H9 (cell line): Measurements from ENCODE around the gene CCDC192. TPM values are rescaled to one million over a fixed set of nuclear protein-coding genes. Genes with fewer than 3 reads are reported as not detected.

Experiments
- DNase-seq: peaks from one replicate; pipeline ENCODE4 v3.0.0-alpha.2; 2017
- H2AFZ ChIP-seq: one replicate; pipeline ENCODE4 v1.6.1; 2013; ENCODE audit warnings: mild to moderate bottlenecking, low read length, control low read depth, moderate library complexity
- H2AK5ac ChIP-seq: 2 replicates; pipeline ENCODE4 v1.6.1; 2013; ENCODE audit warnings: low read length, control low read depth, mixed read lengths; ENCODE audit not compliant: insufficient read length
- H2BK120ac ChIP-seq: one replicate; pipeline ENCODE4 v1.6.1; 2013; ENCODE audit warnings: low read depth, mild to moderate bottlenecking, low read length, control low read depth, inconsistent platforms; ENCODE audit not compliant: poor library complexity, severe bottlenecking
- H2BK12ac ChIP-seq: 2 replicates; pipeline ENCODE4 v1.6.1; 2013; ENCODE audit warnings: low read length, control low read depth, mixed read lengths, low read depth; ENCODE audit not compliant: insufficient read length
- H2BK15ac ChIP-seq: 2 replicates; pipeline ENCODE4 v1.6.1; 2013; ENCODE audit warnings: low read depth, low read length, control low read depth
- H2BK20ac ChIP-seq: one replicate; pipeline ENCODE4 v1.6.1; 2013; ENCODE audit warnings: low read depth, mild to moderate bottlenecking, low read length, control low read depth, inconsistent platforms; ENCODE audit not compliant: poor library complexity, severe bottlenecking
- H2BK5ac ChIP-seq: 2 replicates; pipeline ENCODE4 v1.6.1; 2013; ENCODE audit warnings: low read length, control low read depth, mixed read lengths; ENCODE audit not compliant: insufficient read length
- H3K14ac ChIP-seq: 2 replicates; pipeline ENCODE4 v1.6.1; 2013; ENCODE audit warnings: low read length, control low read depth; ENCODE audit not compliant: insufficient read depth
- H3K18ac ChIP-seq: 2 replicates; pipeline ENCODE4 v1.6.1; 2013; ENCODE audit warnings: low read depth, mild to moderate bottlenecking, mixed read lengths, low read length, control low read depth; ENCODE audit not compliant: insufficient read length
- H3K23ac ChIP-seq: 2 replicates; pipeline ENCODE4 v1.6.1; 2013; ENCODE audit warnings: low read length, control low read depth, mixed read lengths, low read depth; ENCODE audit not compliant: insufficient read length
- H3K23me2 ChIP-seq: 2 replicates; pipeline ENCODE4 v1.6.1; 2013; ENCODE audit warnings: low read depth, mild to moderate bottlenecking, mixed read lengths, low read length, control low read depth; ENCODE audit not compliant: insufficient read length, poor library complexity, severe bottlenecking
- H3K27ac ChIP-seq: 2 replicates; pipeline ENCODE4 v1.5.1; 2013; ENCODE audit warnings: low read length, control low read depth, mixed read lengths, low read depth; ENCODE audit not compliant: insufficient read length
- H3K27me3 ChIP-seq: 2 replicates; pipeline ENCODE4 v1.6.1; 2013; ENCODE audit warnings: low read length, control low read depth, inconsistent platforms; ENCODE audit not compliant: insufficient read depth
- H3K4ac ChIP-seq: 2 replicates; pipeline ENCODE4 v1.6.1; 2013; ENCODE audit warnings: low read depth, mild to moderate bottlenecking, control low read depth, inconsistent platforms, low read length, moderate library complexity
- H3K4me1 ChIP-seq: 2 replicates; pipeline ENCODE4 v1.6.1; 2013; ENCODE audit warnings: low read length, control low read depth, inconsistent platforms; ENCODE audit not compliant: insufficient read depth
- H3K4me2 ChIP-seq: 2 replicates; pipeline ENCODE4 v1.6.1; 2013; ENCODE audit warnings: low read length, control low read depth, mixed read lengths; ENCODE audit not compliant: insufficient read length, insufficient read depth
- H3K56ac ChIP-seq: 2 replicates; pipeline ENCODE4 v1.6.1; 2013; ENCODE audit warnings: low read depth, mild to moderate bottlenecking, mixed read lengths, low read length, control low read depth; ENCODE audit not compliant: insufficient read length
- H3K79me1 ChIP-seq: 2 replicates; pipeline ENCODE4 v1.6.1; 2013; ENCODE audit warnings: low read depth, mild to moderate bottlenecking, moderate library complexity, low read length, control low read depth, inconsistent platforms; ENCODE audit not compliant: insufficient read depth, poor library complexity, severe bottlenecking
- H3K79me2 ChIP-seq: 2 replicates; pipeline ENCODE4 v1.6.1; 2013; ENCODE audit warnings: low read length, control low read depth, inconsistent platforms; ENCODE audit not compliant: insufficient read depth
- H3K9ac ChIP-seq: 2 replicates; pipeline ENCODE4 v1.6.1; 2013; ENCODE audit warnings: low read length, control low read depth, mixed read lengths; ENCODE audit not compliant: insufficient read length; ENCODE audit errors: extremely low read depth
- H3K9me3 ChIP-seq: one replicate; pipeline ENCODE4 v1.6.1; 2013; ENCODE audit warnings: low read depth, low read length, inconsistent platforms; ENCODE audit not compliant: control insufficient read depth
- H3T11ph ChIP-seq: one replicate; pipeline ENCODE4 v1.6.1; 2013; ENCODE audit warnings: mild to moderate bottlenecking, low read length, control low read depth, inconsistent platforms
- H4K20me1 ChIP-seq: one replicate; pipeline ENCODE4 v1.6.1; 2013; ENCODE audit not compliant: control insufficient read depth, insufficient read length, insufficient read depth
- H4K5ac ChIP-seq: 2 replicates; pipeline ENCODE4 v1.6.1; 2013; ENCODE audit warnings: low read depth, mild to moderate bottlenecking, mixed read lengths, low read length, control low read depth; ENCODE audit not compliant: insufficient read length
- H4K8ac ChIP-seq: replicated peaks from 2 replicates; pipeline ENCODE4 v1.6.1; 2013; ENCODE audit warnings: low read length, control low read depth, mixed read lengths, low read depth; ENCODE audit not compliant: insufficient read length
- H4K91ac ChIP-seq: 2 replicates; pipeline ENCODE4 v1.6.1; 2013; ENCODE audit warnings: low read depth, mild to moderate bottlenecking, moderate library complexity, mixed read lengths, low read length, control low read depth; ENCODE audit not compliant: insufficient read length
- H3K27ac Mint-ChIP-seq, 3 experiments: 2 replicates in 2 of 3; 3 replicates in 1 of 3; pipeline ENCODE4 v1.8.0; 2020 to 2021; ENCODE audit warnings: mixed read lengths in 3 of 3, mild to moderate bottlenecking in 1 of 3, moderate library complexity in 1 of 3
- H3K27me3 Mint-ChIP-seq: 2 replicates; pipeline ENCODE4 v1.8.0; 2021; ENCODE audit warnings: low read depth, mild to moderate bottlenecking, moderate library complexity, mixed read lengths
- H3K36me3 Mint-ChIP-seq, 3 experiments: 2 replicates in 2 of 3; 3 replicates in 1 of 3; pipeline ENCODE4 v1.8.0; 2020 to 2021; ENCODE audit warnings: low read depth in 3 of 3, mixed read lengths in 3 of 3; ENCODE audit not compliant: insufficient read depth in 1 of 3
- H3K4me1 Mint-ChIP-seq, 2 experiments: 2 replicates each; pipeline ENCODE4 v1.8.0; 2020; ENCODE audit warnings: mixed read lengths in 2 of 2
- H3K4me3 Mint-ChIP-seq, 2 experiments: 2 replicates in 1 of 2; 3 replicates in 1 of 2; pipeline ENCODE4 v1.8.0; 2020 to 2021; ENCODE audit warnings: mild to moderate bottlenecking in 2 of 2, mixed read lengths in 2 of 2, moderate library complexity in 1 of 2
- H3K9me3 Mint-ChIP-seq, 2 experiments: 2 replicates in 1 of 2; 3 replicates in 1 of 2; pipeline ENCODE4 v1.8.0; 2020; ENCODE audit warnings: mild to moderate bottlenecking in 2 of 2, mixed read lengths in 2 of 2, moderate library complexity in 1 of 2
- CTCF ChIP-seq: fragments of 200-600 bp; sonication (generic); conservative IDR thresholded peaks from 3 replicates; pipeline ENCODE4 v1.8.0; 2021; ENCODE audit warnings: antibody characterized with exemption, mild to moderate bottlenecking
- WGBS: extraction: QIAGEN DNeasy Blood & Tissue Kit; methylation state at CpG from one replicate; pipeline ENCODE4 v1.1.7; 2013; ENCODE audit warnings: missing lambda C conversion rate, low lambda C conversion rate, mixed read lengths; ENCODE audit not compliant: insufficient read length; ENCODE audit errors: extremely low coverage; 5-methylcytosine and 5-hydroxymethylcytosine counted together
- total RNA-seq: library from RNA; stranded (reverse); gene quantifications from 2 replicates; pipeline ENCODE4 v1.2.1, GENCODE V29; 2021

CCDC192 gene
- total RNA-seq, 1 experiment from 2014 or later, result not detected

GRCh38 chr5:127762412-127762811 is 59.2 kb downstream of the CCDC192 start:
- Histone ChIP-seq H4K8ac (no peak overlapping the region), H3K23ac (no peak overlapping the region), H2BK20ac (no peak overlapping the region), H3K4me1 (no peaks in the 10 kb centered on the region), H3K79me1 (no peaks in the 10 kb centered on the region), H3K79me2 (no peaks in the 10 kb centered on the region), H4K20me1 (no peaks in the 10 kb centered on the region), H3K27me3 (no peaks in the 10 kb centered on the region), H2BK12ac (no peak overlapping the region), H3K23me2 (no peaks in the 10 kb centered on the region), H2BK5ac (no peak overlapping the region), H4K91ac (no peak overlapping the region), H3K56ac (no peak overlapping the region), H3K4ac (no peak overlapping the region), H2AFZ (no peak overlapping the region), H3K14ac (no peak overlapping the region), H3K18ac (no peak overlapping the region), H4K5ac (no peak overlapping the region), H3T11ph (no peak overlapping the region), H2AK5ac (no peak overlapping the region), H3K27ac (no peak overlapping the region), H2BK15ac (no peak overlapping the region), H2BK120ac (no peak overlapping the region), H3K9me3 (no peaks in the 10 kb centered on the region), H3K9ac (no peak overlapping the region), H3K4me2 (no peak overlapping the region)
- Mint-ChIP-seq H3K9me3 (no peaks in the 10 kb centered on the region), H3K36me3 (no peaks in the 10 kb centered on the region), H3K27ac (no peak overlapping the region), H3K4me1 (peaks cover 5 to 8% of the 10 kb centered on the region in 2 experiments), H3K4me3 (no peak overlapping the region), H3K27me3 (no peaks in the 10 kb centered on the region)
- TF ChIP-seq CTCF, result no peak
- no peak for DNase-seq
- no CpG with 5 or more reads among the region's 3 CpGs for WGBS
